MM.1S (cell line): ENCODE results near the gene TMPRSS9.

Source experiments
- CTCF ChIP-seq: fragments of 300-600 bp; sonication (generic); IDR thresholded peaks from 2 replicates; pipeline ENCODE4 v1.5.1; 2016; ENCODE audit warnings: antibody characterized with exemption, low read length, mixed read lengths
- EZH2 ChIP-seq: fragments of 300-600 bp; sonication (generic); optimal IDR thresholded peaks from 2 replicates; pipeline ENCODE3; 2017; ENCODE audit warnings: low read depth, mild to moderate bottlenecking, antibody characterized with exemption, low read length, mixed read lengths

GRCh38 chr19:2451138-2451537 is 91.1 kb downstream of the TMPRSS9 start:
- TF ChIP-seq CTCF: no peak
- no peak for TF ChIP-seq EZH2
